HepG2 (cell line): ENCODE results near the gene CDC6. TPM values are rescaled to one million over a fixed set of nuclear protein-coding genes. Genes with fewer than 3 reads are reported as not detected.
A peak's percentile ranks its signal among the peaks of the same experiment; 100 is the strongest.

ENCODE experiments used
- AKAP8 ChIP-seq: sonication (generic); formaldehyde crosslinking; IDR thresholded peaks from 2 replicates; pipeline ENCODE4 v1.5.1; 2020; ENCODE audit warnings: mild to moderate bottlenecking, missing genetic modification reagents
- ATF1 ChIP-seq: IDR thresholded peaks from 2 replicates; pipeline ENCODE4 v1.6.1; 2016; ENCODE audit warnings: mild to moderate bottlenecking, control low read depth
- CREB1 ChIP-seq, 2 experiments: fragments of 450-650 bp in 1 of 2; IDR thresholded peaks; 2 replicates each; pipeline ENCODE4 v1.6.1; 2016 to 2017; ENCODE audit warnings: control low read depth in 1 of 2, mild to moderate bottlenecking in 1 of 2, missing compliant biosample characterization in 1 of 2, missing genetic modification characterization in 1 of 2
- DDIT3 ChIP-seq: sonication (generic); formaldehyde crosslinking; IDR thresholded peaks from 2 replicates; pipeline ENCODE4 v1.4.0; 2020; ENCODE audit warnings: mild to moderate bottlenecking, missing genetic modification reagents
- FOXM1 ChIP-seq: sonication (generic); formaldehyde crosslinking; IDR thresholded peaks from 2 replicates; pipeline ENCODE4 v1.5.0; 2020; ENCODE audit warnings: missing genetic modification reagents
- MAFK ChIP-seq, 2 experiments: IDR thresholded peaks in 1 of 2; conservative IDR thresholded peaks in 1 of 2; 2 replicates each; pipeline ENCODE4 v1.6.1; 2011; ENCODE audit warnings: improper control_type of control experiment in 2 of 2, low read length in 2 of 2
- MXD4 ChIP-seq: IDR thresholded peaks from 2 replicates; pipeline ENCODE4 v1.6.1; 2016; ENCODE audit warnings: mild to moderate bottlenecking, missing biosample characterization, missing genetic modification reagents
- PHF21A ChIP-seq: sonication (generic); formaldehyde crosslinking; IDR thresholded peaks from 2 replicates; pipeline ENCODE4 v1.5.0; 2020; ENCODE audit warnings: mild to moderate bottlenecking, missing genetic modification reagents
- RCOR2 ChIP-seq: IDR thresholded peaks from 2 replicates; pipeline ENCODE4 v1.6.1; 2016; ENCODE audit warnings: missing biosample characterization, missing genetic modification reagents
- SETDB1 ChIP-seq: sonication (generic); formaldehyde crosslinking; IDR thresholded peaks from 2 replicates; pipeline ENCODE4 v1.5.1; 2020; ENCODE audit warnings: missing genetic modification reagents, mild to moderate bottlenecking, borderline replicate concordance
- SMARCC2 ChIP-seq: fragments of 450-650 bp; IDR thresholded peaks from 2 replicates; pipeline ENCODE4 v1.6.1; 2017; ENCODE audit warnings: antibody characterized with exemption, mild to moderate bottlenecking
- SRY ChIP-seq: sonication (generic); formaldehyde crosslinking; IDR thresholded peaks from 2 replicates; pipeline ENCODE4 v1.8.0; 2022; ENCODE audit warnings: mild to moderate bottlenecking, missing genetic modification reagents
- TSC22D2 ChIP-seq: sonication (generic); formaldehyde crosslinking; IDR thresholded peaks from 2 replicates; pipeline ENCODE4 v1.5.1; 2020; ENCODE audit warnings: missing genetic modification reagents, mild to moderate bottlenecking, borderline replicate concordance
- YEATS4 ChIP-seq: sonication (generic); formaldehyde crosslinking; IDR thresholded peaks from 2 replicates; pipeline ENCODE4 v1.4.0; 2020; ENCODE audit warnings: missing genetic modification reagents, borderline replicate concordance
- ZNF354B ChIP-seq: sonication (generic); formaldehyde crosslinking; IDR thresholded peaks from 2 replicates; pipeline ENCODE4 v1.8.0; 2022; ENCODE audit warnings: mild to moderate bottlenecking, missing genetic modification reagents
- ZNF564 ChIP-seq: sonication (generic); formaldehyde crosslinking; IDR thresholded peaks from 2 replicates; pipeline ENCODE4 v1.8.1; 2023; ENCODE audit warnings: mild to moderate bottlenecking, missing genetic modification reagents
- ZNF782 ChIP-seq: sonication (generic); formaldehyde crosslinking; IDR thresholded peaks from 2 replicates; pipeline ENCODE4 v1.4.0; 2020; ENCODE audit warnings: missing genetic modification reagents, mild to moderate bottlenecking, borderline replicate concordance
- ZSCAN30 ChIP-seq: sonication (generic); formaldehyde crosslinking; IDR thresholded peaks from 2 replicates; pipeline ENCODE4 v1.5.0; 2020; ENCODE audit warnings: mild to moderate bottlenecking, missing genetic modification reagents
- ZSCAN9 ChIP-seq: IDR thresholded peaks from 2 replicates; pipeline ENCODE4 v1.6.1; 2016; ENCODE audit warnings: borderline replicate concordance
- polyA plus RNA-seq, 8 experiments: library from polyadenylated mRNA; depleted of rRNA in 3 of 8; stranded (reverse) in 7 of 8; unstranded in 1 of 8; fragments of >200 nt; fragmentation: Illumina TruSeq in 4 of 8; extraction: Trizol in 4 of 8; gene quantifications; 2 replicates each; pipeline versions ENCODE4 v1.2.1 to v1.2.3, GENCODE V29; 2011 to 2016; ENCODE audit warnings: low read depth in 4 of 8, missing spikeins in 1 of 8, mixed read lengths in 1 of 8; ENCODE audit not compliant: insufficient read depth in 1 of 8
- total RNA-seq, 5 experiments: library from RNA; depleted of rRNA; stranded (reverse); fragments of >200 nt; fragmentation: Illumina TruSeq; extraction: Trizol; gene quantifications; 2 replicates each; pipeline ENCODE4 v1.2.3, GENCODE V29; 2016; ENCODE audit warnings: low read depth in 1 of 5
- TF ChIP-seq, protein P1 (sequence below): sonication (generic); formaldehyde crosslinking; conservative IDR thresholded peaks from 2 replicates; pipeline ENCODE4 v1.5.0; 2020; ENCODE audit warnings: missing genetic modification reagents
- TF ChIP-seq, protein P2 (sequence below): sonication (generic); formaldehyde crosslinking; IDR thresholded peaks from 2 replicates; pipeline ENCODE4 v1.5.0; 2020; ENCODE audit warnings: missing genetic modification reagents
- TF ChIP-seq, protein P3 (sequence below): sonication (generic); formaldehyde crosslinking; IDR thresholded peaks from 2 replicates; pipeline ENCODE4; 2020; ENCODE audit warnings: missing genetic modification reagents, mild to moderate bottlenecking, borderline replicate concordance
- TF ChIP-seq, protein P4 (sequence below): sonication (generic); formaldehyde crosslinking; IDR thresholded peaks from 2 replicates; pipeline ENCODE4 v1.8.1; 2023; ENCODE audit warnings: mild to moderate bottlenecking, inconsistent platforms, moderate library complexity, missing genetic modification reagents, borderline replicate concordance

CDC6 gene
- total and polyA plus RNA-seq, 2 of the 13 experiments (the other 11 are each of a cell fraction or from before 2014, with no cell fraction given), result 17.4 to 114 TPM

DNA sequence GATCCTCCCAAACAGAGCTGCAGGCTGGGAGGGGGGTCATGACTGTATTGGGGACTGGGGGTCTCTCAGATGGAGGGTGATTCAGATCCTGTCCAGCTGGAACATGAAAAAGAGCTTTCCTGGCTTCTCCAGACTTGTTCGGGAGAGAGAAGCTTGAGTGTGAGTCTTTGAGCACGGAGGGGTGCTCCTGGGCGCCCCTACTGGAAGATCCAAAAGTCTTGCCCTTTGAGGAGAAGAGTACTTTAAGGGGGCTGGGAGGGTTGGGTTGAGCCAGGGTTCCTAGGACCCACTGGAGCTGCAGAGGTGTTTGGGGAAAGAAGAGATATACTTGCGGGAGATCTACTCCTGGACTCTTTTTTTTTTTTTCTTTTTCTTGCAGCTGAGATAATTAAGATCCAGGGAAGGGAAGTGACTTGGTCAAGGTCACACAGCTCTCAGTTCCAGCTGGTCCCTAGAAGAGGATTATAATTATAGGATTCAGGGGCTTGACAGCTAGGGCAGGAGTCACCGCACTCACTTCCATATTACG, 29.7 kb downstream of the CDC6 start (continued):
- TF ChIP-seq, protein P1, sequence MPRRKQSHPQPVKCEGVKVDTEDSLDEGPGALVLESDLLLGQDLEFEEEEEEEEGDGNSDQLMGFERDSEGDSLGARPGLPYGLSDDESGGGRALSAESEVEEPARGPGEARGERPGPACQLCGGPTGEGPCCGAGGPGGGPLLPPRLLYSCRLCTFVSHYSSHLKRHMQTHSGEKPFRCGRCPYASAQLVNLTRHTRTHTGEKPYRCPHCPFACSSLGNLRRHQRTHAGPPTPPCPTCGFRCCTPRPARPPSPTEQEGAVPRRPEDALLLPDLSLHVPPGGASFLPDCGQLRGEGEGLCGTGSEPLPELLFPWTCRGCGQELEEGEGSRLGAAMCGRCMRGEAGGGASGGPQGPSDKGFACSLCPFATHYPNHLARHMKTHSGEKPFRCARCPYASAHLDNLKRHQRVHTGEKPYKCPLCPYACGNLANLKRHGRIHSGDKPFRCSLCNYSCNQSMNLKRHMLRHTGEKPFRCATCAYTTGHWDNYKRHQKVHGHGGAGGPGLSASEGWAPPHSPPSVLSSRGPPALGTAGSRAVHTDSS (CRISPR knock-in tag), result no peak
- TF ChIP-seq CREB1 (IDR thresholded peaks at IDR 0.05) (no peak), CREB1 (CRISPR knock-in tag; IDR thresholded peaks at IDR 0.05) (peak; percentile 35; the same call in 1 of the 2 replicates), ATF1 (CRISPR knock-in tag) (no peak), PHF21A (CRISPR knock-in tag) (no peak; the same call in 1 of the 2 replicates), DDIT3 (CRISPR knock-in tag) (no peak), TSC22D2 (CRISPR knock-in tag) (0 out of 2 replicates have a peak, but pooled peaks have one; percentile 11), MXD4 (CRISPR knock-in tag) (no peak), SRY (CRISPR knock-in tag) (0 out of 2 replicates have a peak, but pooled peaks have one; percentile 2), SETDB1 (CRISPR knock-in tag) (no peak), SMARCC2 (no peak), ZSCAN9 (CRISPR knock-in tag) (no peak), RCOR2 (CRISPR knock-in tag) (peak; percentile 18; the same call in 1 of the 2 replicates), ZNF782 (CRISPR knock-in tag) (no peak), ZSCAN30 (CRISPR knock-in tag) (no peak), YEATS4 (CRISPR knock-in tag) (no peak), AKAP8 (CRISPR knock-in tag) (0 out of 2 replicates have a peak, but pooled peaks have one; percentile 33), ZNF564 (no peak; the same call in 1 of the 2 replicates), MAFK (conservative IDR thresholded peaks at IDR 0.05 in 1 of 2, IDR thresholded peaks at IDR 0.05 in 1 of 2; ENCODE audit: low read length in 2 of 2) (no peak), FOXM1 (no peak), ZNF354B (no peak)
- TF ChIP-seq, protein P2, sequence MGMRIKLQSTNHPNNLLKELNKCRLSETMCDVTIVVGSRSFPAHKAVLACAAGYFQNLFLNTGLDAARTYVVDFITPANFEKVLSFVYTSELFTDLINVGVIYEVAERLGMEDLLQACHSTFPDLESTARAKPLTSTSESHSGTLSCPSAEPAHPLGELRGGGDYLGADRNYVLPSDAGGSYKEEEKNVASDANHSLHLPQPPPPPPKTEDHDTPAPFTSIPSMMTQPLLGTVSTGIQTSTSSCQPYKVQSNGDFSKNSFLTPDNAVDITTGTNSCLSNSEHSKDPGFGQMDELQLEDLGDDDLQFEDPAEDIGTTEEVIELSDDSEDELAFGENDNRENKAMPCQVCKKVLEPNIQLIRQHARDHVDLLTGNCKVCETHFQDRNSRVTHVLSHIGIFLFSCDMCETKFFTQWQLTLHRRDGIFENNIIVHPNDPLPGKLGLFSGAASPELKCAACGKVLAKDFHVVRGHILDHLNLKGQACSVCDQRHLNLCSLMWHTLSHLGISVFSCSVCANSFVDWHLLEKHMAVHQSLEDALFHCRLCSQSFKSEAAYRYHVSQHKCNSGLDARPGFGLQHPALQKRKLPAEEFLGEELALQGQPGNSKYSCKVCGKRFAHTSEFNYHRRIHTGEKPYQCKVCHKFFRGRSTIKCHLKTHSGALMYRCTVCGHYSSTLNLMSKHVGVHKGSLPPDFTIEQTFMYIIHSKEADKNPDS (CRISPR knock-in tag), result 0 out of 2 replicates have a peak, but pooled peaks have one; percentile 29
- TF ChIP-seq, protein P3, sequence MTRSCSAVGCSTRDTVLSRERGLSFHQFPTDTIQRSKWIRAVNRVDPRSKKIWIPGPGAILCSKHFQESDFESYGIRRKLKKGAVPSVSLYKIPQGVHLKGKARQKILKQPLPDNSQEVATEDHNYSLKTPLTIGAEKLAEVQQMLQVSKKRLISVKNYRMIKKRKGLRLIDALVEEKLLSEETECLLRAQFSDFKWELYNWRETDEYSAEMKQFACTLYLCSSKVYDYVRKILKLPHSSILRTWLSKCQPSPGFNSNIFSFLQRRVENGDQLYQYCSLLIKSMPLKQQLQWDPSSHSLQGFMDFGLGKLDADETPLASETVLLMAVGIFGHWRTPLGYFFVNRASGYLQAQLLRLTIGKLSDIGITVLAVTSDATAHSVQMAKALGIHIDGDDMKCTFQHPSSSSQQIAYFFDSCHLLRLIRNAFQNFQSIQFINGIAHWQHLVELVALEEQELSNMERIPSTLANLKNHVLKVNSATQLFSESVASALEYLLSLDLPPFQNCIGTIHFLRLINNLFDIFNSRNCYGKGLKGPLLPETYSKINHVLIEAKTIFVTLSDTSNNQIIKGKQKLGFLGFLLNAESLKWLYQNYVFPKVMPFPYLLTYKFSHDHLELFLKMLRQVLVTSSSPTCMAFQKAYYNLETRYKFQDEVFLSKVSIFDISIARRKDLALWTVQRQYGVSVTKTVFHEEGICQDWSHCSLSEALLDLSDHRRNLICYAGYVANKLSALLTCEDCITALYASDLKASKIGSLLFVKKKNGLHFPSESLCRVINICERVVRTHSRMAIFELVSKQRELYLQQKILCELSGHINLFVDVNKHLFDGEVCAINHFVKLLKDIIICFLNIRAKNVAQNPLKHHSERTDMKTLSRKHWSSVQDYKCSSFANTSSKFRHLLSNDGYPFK (CRISPR knock-in tag), result no peak
- TF ChIP-seq, protein P4, sequence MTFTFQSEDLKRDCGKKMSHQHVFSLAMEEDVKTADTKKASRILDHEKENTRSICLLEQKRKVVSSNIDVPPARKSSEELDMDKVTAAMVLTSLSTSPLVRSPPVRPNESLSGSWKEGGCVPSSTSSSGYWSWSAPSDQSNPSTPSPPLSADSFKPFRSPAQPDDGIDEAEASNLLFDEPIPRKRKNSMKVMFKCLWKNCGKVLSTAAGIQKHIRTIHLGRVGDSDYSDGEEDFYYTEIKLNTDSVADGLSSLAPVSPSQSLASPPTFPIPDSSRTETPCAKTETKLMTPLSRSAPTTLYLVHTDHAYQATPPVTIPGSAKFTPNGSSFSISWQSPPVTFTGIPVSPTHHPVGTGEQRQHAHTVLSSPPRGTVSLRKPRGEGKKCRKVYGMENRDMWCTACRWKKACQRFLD (CRISPR knock-in tag), result no peak
